ENCODE results near the gene AMTN. TPM values are rescaled to one million over a fixed set of nuclear protein-coding genes. Genes with fewer than 3 reads are reported as not detected.
"Not testable (repeated sequence)": the region's sequence is repeated elsewhere in the genome, so short reads cannot be mapped to it uniquely, and the experiment has no call there.

The AMTN gene
- not detected for polyA plus RNA-seq (2013, experiment 1 of 2; ENCODE audit: insufficient read length)
- polyA plus RNA-seq (2013, experiment 2 of 2; ENCODE audit: insufficient read length): not detected

- no peak for DNase-seq
These were observed at the start of gene AMTN for GRCh38 chr4:70518269-70518668. Gene AMTN (plus strand): TSS chr4:70518569. CDS start chr4:70518778, 209 bp downstream.

GRCh38 chr4:70471897-70472296, 46.5 kb upstream of the AMTN start, which contains the start of gene MUC7:
Gene MUC7 (plus strand): TSS chr4:70472197. CDS start chr4:70474022, 1,825 bp downstream.
- no peak for DNase-seq

- DNase-seq: no peak
These were observed 44.7 kb upstream of the AMTN start for GRCh38 chr4:70473679-70474078.

- DNase-seq: no peak
These were observed 29.6 kb upstream of the AMTN start for GRCh38 chr4:70488748-70489147.

GRCh38 chr4:70496231-70496630, 22.1 kb upstream of the AMTN start:
- DNase-seq: no peak

GRCh38 chr4:70501838-70502237, 16.5 kb upstream of the AMTN start:
- peak; percentile 1 for DNase-seq

GRCh38 chr4:70504733-70505132, 13.6 kb upstream of the AMTN start:
- DNase-seq: no peak

GRCh38 chr4:70505151-70505748, 13.1 kb upstream of the AMTN start:
- DNase-seq: peak; percentile 27

GRCh38 chr4:70508801-70509200, 9.6 kb upstream of the AMTN start:
- no peak for DNase-seq

- DNase-seq: no peak
These were observed 7.0 kb upstream of the AMTN start for GRCh38 chr4:70511365-70511764.

GRCh38 chr4:70515367-70516250, 2.8 kb upstream of the AMTN start:
- DNase-seq: peak; percentile 26

- DNase-seq: no peak
These were observed 347 bp downstream of the AMTN start for GRCh38 chr4:70518716-70519115.

- DNase-seq: no peak
These were observed 4.3 kb downstream of the AMTN start for GRCh38 chr4:70522626-70523025.

GRCh38 chr4:70530997-70531396, 12.6 kb downstream of the AMTN start:
- DNase-seq: no peak

GRCh38 chr4:70531981-70532380, 13.6 kb downstream of the AMTN start:
- no peak for DNase-seq

- DNase-seq: no peak
These were observed 14.8 kb downstream of the AMTN start for GRCh38 chr4:70533211-70533610.

- DNase-seq: no peak
These were observed 15.4 kb downstream of the AMTN start for GRCh38 chr4:70533791-70534190.

GRCh38 chr4:70534886-70535285, 16.5 kb downstream of the AMTN start:
- DNase-seq: not testable (repeated sequence)

GRCh38 chr4:70538869-70539268, 20.5 kb downstream of the AMTN start:
- no peak for DNase-seq

GRCh38 chr4:70544279-70544868, 26.0 kb downstream of the AMTN start:
- DNase-seq: peak; percentile 3

- DNase-seq: peak; percentile 3
These were observed 38.5 kb downstream of the AMTN start for GRCh38 chr4:70556856-70557255.

GRCh38 chr4:70559211-70559830, 41.0 kb downstream of the AMTN start:
- peak; percentile 30 for DNase-seq

- DNase-seq: peak; percentile 4
These were observed 41.6 kb downstream of the AMTN start for GRCh38 chr4:70559924-70560323.
